Panc1 (cell line): ENCODE measurements around the gene CSF2RB.

Experiments used
- CTCF ChIP-seq: fragments of 450-650 bp; IDR thresholded peaks from 2 replicates; pipeline ENCODE4 v1.5.1; 2017; ENCODE audit warnings: mild to moderate bottlenecking
- POLR2AphosphoS5 ChIP-seq: IDR thresholded peaks from 2 replicates; pipeline ENCODE4 v1.6.1; 2012; ENCODE audit warnings: mild to moderate bottlenecking, low read depth, low read length, moderate library complexity

DNA sequence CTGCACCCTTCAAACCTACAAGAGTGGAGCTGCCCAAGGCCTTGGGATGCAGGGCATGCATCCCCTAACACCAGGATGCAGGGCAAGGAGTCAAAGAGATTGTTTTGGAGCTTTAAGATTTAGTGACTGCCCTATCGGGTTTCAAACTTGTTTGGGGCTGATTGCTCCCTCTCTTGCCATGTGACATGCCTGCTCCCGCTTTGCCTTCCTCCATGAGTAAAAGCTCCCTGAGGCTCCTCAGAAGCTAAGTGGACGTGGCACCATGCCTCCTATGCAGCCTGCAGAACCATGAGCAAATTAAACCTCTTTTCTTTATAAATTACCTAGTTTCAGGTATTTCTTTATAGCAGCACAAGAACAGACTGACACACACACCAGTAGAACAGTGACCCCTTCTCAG lies 15.8 kb upstream of the CSF2RB start:
- no peak for TF ChIP-seq CTCF
- TF ChIP-seq POLR2AphosphoS5, result no peak
